HG03521 (cell line): Measurements from ENCODE around the gene MBD1.
A peak's percentile ranks its signal among the peaks of the same experiment; 100 is the strongest.
"Not testable (repeated sequence)": the region's sequence is repeated elsewhere in the genome, so short reads cannot be mapped to it uniquely, and the experiment has no call there.

Experiments
- ATAC-seq: cut with Tn5 transposase; IDR thresholded peaks from one replicate; pipeline ENCODE4 v1.9.1; 2021; ENCODE audit warnings: mild to moderate bottlenecking, moderate library complexity; ENCODE audit not compliant: unreplicated experiment

Gene MBD1

DNA sequence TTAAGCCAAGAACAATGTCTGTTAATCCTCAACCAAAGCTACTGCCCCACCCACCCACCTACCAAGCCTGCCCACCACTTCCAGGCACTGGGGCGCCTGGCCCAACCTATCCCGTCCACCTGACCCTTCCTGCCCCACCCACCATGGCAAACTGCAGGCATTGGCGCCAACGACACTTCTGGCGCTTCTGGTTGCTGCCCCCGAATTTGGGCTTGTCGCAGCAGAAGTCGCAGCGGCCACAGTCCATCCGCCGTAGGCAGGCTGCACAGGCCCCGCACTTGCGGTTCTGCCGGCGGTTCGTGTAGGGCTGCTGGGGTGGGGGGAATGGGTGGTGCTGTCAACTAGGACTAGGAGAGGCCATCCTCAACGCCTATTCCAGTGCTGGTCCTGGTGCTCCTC is 7.3 kb downstream of the MBD1 start:
- no peak for ATAC-seq

DNA sequence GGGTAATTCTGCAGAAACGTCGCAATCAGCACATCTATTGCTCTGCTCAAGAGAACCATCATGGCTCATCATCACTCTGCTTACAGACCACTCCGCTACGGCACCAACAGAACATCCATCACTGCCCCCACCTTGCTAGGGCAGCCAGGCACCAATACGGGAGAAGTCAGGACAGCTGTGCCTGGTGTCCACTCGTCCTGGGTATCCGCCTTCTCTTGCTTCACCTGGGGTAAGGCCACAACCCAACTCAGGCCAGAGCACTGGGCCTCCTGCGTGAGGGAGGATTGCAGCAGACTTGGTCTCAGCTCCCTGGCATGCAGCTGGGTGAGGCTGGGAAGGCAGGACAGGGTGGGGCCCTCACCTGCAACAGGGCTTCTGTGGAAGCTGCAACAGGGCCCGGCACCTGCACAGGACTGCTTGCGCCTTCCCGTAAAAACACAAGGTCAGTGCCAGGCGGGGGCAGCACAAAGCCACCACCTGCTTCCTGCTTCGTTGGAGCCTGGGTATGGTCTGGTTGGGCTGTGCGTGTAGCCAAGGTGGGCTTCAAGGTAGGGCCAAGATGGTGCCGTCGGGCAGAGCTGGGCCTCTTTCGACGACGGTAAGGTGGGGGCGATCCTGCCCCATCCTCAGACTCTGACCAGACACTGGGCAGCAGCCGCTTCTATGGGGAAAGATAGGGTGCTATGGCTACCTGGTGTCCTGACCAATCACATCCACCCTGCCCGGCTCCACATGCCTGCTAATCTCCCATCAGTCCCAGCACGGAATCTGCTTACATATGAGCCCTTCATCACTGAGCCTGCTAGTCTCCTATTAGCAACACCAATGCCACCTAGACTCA is 7.9 kb downstream of the MBD1 start:
- ATAC-seq: no peak

DNA sequence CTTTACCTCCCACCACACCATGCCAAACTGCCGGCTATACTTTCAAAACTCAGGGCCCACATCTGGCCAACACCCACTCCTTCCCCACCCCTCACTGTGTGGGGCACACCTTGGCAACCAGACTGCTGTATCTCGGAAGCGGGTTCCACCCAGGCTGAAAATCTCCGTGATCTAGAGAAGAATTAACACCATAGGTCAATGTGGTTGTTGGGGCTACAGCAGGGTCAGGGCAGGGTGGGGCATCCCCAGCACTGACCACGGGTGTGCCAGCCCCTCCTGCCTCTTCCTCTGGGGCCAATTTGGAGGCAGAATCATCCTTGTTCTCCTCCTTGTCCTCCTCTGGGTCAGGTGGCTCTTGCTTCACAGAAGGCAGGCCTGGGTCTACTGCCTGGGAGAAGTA is 8.8 kb downstream of the MBD1 start:
- ATAC-seq: no peak

DNA sequence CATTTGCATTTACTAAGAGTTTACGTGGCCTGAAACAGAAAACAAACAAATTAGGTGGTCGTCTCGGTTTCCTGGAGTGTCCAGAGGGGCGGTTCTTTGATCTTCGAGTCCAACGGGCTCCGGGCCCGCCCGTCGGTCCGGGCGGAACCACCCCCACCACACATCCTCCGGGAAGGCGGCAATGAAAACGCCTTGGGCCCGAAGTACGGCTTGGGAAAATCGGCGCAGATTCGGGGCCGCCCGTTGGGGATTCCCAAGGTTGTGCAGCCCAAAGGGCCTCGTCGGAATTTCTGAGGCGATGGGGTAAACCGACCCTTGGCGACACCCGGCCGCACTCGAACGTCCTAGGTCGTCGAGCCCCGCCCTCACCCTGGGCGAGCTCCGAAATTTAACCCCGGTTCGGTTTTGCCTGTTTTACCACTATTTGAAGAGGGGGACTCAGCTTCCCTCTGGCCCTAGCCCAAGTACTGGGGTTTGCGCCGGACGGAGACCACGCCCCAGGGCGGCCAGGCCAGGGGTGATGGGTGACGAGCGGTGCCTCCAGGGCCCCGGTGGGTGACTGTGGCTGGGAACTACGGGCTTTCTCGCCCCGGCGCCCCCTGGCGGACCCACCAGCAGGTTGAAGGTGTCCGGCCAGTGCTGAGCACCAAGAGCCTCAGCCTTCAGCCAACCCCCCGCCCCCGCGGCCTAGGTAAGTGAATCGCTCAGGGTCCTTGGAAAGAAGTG is 13.1 kb downstream of the MBD1 start:
- peak; percentile 66 for ATAC-seq

DNA sequence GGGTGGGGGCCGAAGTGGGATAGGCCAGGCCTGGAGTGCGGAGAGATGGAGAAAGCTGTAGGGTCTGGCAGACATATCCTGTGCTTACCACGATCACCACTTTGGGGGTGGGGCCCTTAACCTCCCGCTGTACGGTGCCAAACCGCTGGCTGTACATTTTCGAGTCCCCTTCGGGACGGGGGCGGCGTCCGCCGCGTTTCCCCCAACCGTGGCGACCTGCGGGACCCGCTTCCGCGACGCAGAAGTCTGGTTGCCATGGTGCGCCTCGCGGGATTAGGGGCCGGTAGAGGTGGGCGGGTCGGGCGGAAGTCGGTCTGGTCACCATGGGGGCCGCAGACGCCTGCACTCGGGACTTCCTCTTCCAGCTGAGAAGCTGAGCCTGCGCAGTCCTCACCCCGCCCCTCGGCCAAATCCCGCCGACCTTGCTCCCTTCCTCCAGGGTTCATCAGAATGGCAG is 15.0 kb downstream of the MBD1 start, which contains the start of gene CFAP53:
CFAP53 (minus strand) TSS at position 248 of the 457 bp plus-strand sequence; CDS start at position 157, 91 bp downstream.
- ATAC-seq: peak; percentile 68

DNA sequence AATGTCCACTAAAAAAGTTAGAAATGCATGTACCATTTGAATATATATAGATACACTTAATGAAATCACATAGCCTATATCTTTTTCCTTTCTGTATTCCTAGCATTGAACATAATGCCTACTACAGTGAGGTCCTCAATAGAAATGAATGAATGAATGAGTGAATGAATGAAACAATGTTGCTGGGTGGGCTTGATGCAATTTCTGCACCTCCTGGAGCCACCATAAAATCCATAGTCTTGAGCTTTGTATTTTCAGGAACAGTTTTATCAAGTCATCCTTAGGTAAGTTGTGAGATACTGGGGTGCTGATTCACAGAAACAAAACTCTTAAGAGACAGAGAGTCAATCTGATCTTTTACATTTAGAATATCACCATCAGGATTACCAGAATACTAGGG is 18.3 kb downstream of the MBD1 start:
- ATAC-seq: no peak

GRCh38 chr18:50250935-50251334 is 30.4 kb downstream of the MBD1 start:
- ATAC-seq: no peak

- no peak for ATAC-seq
Measured at GRCh38 chr18:50249576-50249975, 31.7 kb downstream of the MBD1 start.

DNA sequence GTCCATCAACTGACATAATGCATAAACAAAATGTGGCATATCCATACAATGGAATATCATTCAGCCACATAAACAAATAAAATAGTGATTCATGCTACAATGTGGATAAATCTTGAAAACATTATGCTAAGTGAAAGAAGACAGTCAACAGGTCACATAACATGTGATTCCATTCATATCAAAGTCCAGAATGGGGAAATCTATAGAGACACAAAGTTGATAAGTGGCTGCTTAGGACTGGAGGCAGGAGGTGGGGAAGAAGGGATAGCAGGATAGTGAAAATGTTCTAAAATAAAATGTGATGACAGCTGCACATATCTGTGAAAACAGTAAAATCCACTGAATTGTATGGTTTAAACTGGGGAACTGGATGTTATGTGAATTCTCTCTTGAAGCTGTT is 33.8 kb downstream of the MBD1 start:
- ATAC-seq: no peak

GRCh38 chr18:50241768-50242167 is 39.6 kb downstream of the MBD1 start:
- ATAC-seq: not testable (repeated sequence)

GRCh38 chr18:50240080-50240563 is 41.2 kb downstream of the MBD1 start:
- ATAC-seq: no peak

- ATAC-seq: no peak
Measured at GRCh38 chr18:50232419-50232818, 48.9 kb downstream of the MBD1 start.

DNA sequence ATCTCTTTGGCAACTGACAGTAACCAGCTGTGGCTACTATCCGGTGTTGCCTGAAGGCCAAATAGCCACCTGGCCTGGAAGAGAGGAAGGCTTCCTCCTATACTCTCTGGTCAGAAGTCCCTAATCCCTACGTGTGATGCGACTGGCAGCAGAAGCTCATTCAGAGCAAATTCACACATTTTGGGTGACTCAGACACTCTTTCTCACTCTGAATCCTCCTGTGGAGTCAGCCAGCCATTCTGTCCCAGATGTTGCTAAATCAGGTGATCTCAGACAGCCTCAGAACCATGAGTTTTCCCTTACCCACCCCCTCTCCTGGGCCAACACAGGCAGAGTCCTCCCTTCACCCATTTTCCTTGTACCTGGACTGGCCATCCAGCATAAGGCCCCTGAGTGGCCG is 49.7 kb downstream of the MBD1 start:
- ATAC-seq: no peak

DNA sequence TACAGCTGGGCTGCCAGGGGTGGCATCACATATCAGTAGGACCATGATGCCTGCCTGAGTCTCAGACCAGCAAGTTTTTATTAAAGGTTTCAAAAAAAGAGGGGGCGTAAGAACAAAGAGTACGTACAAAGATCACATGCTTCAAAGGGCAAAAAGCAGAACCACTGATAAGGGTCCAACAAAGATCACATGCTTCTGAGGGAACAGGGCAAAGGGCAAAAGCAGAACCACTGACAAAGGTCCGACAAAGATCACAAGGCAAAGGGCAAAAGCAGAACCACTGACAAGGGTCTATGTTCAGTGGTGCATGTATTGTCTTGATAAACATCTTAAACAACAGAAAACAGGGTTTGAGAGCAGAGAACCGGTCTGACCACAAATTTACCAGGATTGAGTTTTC is 61.1 kb downstream of the MBD1 start:
- not testable (repeated sequence) for ATAC-seq
